Measurements from ENCODE around the gene ALG12.

Gene ALG12

DNA sequence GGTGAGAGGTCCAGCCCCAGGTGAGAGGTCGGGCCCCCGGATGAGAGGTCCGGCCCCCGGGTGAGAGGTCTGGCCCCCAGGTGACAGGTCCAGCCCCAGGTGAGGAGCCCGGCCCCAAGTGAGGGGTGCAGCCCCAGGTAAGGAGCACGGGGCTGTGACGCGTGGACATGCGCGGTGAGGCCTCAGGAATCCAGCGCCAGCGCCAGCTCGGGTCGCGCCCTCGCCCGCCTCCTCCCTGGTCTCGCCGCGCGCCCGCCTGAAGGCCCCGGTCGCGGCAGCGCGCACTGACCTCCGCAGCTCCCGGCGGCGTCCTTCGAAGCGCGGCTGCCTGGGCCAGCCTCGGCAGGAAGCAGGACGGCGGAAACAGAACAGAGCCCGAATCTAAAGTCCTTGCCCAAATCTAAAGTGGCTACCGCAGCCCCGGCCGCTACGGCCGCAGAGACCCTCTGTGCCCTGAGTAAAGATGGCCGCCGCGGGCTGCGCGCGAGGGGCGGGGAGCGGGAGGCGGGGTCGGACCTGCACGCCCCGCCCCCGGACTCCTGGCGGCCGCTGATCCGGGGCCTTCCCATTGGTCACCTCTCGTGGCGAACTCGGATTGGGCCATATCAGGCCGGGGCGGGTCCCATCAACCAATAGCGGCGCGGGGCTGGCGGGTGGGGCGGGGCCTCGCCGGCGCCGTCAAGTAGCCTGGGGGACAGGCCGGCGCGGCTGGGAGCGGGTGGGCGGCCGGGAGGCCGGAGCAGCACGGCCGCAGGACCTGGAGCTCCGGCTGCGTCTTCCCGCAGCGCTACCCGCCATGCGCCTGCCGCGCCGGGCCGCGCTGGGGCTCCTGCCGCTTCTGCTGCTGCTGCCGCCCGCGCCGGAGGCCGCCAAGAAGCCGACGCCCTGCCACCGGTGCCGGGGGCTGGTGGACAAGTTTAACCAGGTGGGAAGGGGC lies at the start of gene ALG12, which contains the start of gene CRELD2:
Gene ALG12, minus strand, starts transcription at position 465 of the 937 bp plus-strand sequence. CDS start 4,673 bp downstream, outside the sequence.
Gene CRELD2, plus strand, starts transcription at position 661 of the 937 bp plus-strand sequence. Its CDS starts 136 bp downstream, at position 797.
- DNase-seq (ENCODE audit: low read depth in 1 of 2, low spot score in 1 of 2): peak; percentile 92 to 97

DNA sequence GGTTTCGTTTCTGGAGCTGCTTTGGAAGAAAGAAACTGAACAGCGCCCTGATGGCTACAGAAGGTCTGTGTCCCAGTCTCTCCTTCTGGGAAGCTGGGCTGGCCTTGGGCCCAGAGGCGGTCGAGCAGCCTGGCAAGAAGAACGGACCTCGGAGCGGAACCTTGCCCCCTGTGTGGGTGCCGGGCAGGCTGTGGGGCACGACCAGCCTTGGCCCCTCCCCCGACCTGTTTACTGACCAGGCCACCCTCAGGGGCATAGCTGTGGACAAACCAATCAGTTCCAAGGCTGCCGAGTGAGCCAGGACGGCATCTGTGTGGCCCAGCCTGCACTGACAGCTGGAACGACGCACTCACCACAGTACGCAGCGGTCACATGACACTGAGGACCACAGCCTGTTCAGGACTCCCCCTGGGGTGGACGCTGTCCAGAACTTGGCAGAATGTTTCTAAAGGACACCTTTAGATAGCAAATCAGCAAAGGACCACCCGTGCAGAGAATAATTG lies 49.5 kb upstream of the ALG12 start:
- DNase-seq (ENCODE audit: low read depth in 1 of 2, low spot score in 1 of 2): no peak

DNA sequence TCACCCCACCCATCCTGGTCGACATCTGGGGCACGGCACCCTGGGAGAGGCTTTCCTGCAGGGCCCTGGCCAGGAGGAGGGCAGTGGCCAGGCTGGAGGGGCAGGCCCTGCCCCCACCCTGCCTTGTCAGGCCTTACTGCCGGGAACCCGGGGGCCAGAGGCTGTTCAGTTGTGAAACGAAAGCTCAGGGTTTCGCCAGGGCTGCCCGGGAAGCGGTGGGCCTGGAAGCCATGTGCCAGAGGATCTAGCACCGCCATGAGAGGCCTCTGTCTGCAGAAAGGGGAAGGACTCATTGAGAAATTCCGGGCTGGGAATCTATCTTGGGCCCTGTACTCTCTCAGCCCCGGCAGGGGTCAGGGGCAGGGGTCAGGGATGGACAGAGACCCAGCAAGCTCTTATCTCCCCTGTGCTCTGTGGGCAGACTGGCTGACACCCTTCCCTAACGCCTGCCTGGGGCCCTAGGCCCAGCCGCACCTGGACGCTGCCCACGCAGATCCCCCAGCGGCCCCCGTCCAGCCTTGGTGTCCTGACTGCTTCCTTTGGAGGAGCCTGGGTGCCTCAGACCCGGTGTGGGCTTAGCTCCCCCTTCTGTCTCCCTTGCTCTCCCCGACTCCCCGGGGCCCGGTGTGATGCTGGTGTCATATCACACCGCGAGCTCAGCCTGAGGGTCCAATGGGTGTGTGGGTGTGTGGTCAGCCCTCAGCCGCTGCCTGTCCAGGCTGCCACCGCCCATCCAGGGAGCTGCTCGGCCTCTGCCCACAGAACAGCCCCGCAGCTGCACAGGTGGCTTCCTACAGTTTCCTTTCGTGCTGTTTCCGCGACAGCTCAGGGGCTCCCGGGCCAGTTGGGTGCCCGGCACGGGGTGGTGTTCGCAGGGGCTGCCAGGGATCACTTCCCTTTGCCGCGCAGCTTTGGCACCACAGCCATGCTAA lies 48.8 kb upstream of the ALG12 start:
- peak in 1 of 2 donors; percentile 3 for DNase-seq (ENCODE audit: low read depth in 1 of 2, low spot score in 1 of 2)

DNA sequence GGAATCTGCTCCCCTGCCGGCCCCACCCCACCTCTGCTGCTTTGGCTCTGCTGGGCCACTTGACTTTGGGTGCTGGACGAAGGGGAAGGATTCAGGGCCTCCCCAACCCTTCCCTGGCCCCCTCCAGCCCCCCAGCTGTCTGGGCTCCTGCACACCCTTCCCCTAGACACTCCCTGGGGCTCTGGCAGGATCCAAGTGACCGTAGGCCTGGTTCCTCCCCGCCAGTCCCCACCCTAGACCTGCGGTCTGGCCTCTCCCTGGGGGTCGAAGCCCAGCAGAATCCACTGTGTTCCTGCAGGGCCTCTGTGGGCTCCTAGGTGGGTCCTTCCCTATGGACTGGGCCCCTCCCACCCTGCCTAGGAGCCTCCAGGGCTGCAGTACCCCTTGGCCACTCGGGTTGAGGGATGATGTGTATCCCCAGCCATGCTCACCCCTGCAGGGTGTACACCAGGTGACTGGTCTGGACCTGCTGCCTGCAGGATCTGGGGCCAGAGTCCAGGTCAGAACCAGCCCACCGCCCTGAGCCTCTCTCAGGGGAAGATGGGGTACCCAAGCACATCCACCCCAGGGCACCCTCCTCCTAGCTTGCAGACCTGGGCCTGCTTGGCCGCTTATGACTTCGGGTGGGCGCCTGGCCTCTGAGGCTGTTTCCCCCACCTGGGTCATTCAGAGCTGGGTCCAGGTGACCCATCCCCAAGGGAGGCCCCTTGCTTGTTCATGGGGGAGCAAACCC lies 48.0 kb upstream of the ALG12 start:
- DNase-seq (ENCODE audit: low read depth in 1 of 2, low spot score in 1 of 2): peak in 1 of 2 donors; percentile 3

DNA sequence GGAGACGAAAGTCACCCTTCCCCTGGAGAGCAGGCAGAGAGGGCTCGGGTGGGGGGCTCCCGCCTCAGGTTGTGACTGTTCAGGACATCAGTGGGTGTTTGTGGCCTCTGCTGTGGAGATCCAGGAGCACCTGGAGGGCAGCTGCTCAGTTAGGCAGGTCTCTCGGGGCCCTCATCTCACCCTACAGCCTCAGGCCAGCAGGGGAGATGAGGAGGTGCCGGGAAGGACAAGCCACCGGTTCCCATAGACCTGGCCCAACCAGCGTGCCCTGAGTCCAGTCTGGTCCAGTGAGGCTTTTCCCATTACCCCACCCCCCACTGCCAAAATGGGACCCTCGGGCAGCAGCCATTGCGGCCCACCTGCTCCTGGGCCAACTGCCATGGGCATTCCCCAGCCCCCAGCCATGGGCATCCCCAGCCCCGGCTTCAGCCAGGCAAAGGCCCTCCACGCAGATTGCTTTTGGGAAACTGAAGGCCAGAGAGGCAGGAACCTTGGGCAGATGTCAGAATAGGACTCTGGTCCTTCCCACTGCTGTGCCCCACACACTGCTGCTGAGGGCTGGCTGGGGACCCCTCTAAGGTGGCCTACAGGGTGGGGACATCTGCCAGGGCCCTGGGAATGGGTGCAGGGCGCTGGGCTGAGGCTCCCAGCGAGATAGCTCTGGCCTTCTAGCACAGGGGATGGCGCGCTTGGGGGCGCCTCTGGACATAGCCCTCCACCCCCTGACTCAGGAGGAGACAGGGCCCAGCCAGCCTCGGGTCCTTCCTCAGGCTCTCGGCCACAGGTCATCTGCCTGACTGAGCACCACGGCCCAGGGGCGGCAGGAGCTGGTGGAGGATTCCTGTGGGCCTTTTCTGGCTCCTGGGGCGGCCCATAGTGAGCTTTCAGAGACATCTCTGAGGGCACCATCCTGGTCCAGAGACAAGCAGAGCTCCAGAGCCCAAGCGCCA lies 47.1 kb upstream of the ALG12 start:
- peak in 1 of 2 donors; percentile 4 for DNase-seq (ENCODE audit: low read depth in 1 of 2, low spot score in 1 of 2)

DNA sequence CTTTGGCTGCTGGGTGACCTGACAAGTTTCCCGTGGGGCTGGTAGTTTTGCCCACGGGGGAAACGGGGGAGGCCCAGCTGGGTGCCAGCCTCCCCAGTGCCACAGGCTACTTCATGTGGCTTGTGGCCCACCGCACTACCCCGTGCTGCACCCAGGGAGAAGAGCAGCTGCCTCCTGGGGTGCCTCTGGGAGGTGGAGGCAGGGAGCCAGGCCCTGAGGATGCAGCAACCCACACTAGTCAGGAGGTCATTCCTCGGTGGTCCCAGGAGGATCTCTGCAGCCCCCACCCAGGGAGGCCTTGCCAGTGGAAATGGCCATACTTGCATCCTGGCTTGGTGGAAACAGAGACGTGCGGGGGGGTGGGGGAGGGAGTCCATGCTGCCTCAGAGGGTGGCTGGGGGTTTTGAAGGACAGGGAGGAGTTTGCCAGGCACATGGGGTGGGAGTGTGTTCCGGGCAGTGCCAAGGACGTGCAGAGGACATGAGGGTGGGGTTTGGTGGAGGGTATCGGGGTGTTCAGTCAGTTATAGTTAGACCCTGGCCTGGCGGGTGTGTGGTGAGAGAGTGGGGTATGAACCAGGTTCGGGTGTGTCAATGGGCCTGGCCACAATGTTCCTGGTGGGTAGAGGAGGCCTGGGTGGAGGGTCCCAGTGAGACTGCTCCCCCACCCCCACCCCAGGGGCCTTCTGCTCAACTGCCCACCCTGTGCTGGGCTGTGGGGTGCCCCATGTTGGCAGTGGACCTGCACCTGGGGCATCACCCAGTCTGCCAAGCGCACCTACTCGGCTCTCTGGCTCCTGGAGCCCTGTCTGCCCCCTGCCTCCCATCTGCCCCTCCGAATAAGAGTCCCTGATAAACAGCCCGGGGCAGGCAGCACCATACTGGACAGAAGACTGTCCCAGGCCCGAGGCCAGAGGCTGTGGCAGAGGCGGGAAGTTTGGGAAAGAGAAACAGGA lies 46.2 kb upstream of the ALG12 start:
- peak in 1 of 2 donors; percentile 3 for DNase-seq (ENCODE audit: low read depth in 1 of 2, low spot score in 1 of 2)

DNA sequence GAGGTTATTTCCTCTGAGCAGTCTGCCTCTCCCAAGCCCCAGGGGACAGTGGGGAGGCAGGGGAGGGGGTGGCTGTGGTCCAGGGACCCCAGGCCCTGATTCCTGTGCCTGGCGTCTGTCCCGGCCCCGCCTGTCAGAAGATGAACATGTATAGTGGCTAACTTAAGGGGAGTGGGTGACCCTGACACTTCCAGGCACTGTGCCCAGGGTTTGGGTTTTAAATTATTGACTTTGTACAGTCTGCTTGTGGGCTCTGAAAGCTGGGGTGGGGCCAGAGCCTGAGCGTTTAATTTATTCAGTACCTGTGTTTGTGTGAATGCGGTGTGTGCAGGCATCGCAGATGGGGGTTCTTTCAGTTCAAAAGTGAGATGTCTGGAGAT lies 45.4 kb upstream of the ALG12 start:
- no peak for DNase-seq (ENCODE audit: low read depth in 1 of 2, low spot score in 1 of 2)

DNA sequence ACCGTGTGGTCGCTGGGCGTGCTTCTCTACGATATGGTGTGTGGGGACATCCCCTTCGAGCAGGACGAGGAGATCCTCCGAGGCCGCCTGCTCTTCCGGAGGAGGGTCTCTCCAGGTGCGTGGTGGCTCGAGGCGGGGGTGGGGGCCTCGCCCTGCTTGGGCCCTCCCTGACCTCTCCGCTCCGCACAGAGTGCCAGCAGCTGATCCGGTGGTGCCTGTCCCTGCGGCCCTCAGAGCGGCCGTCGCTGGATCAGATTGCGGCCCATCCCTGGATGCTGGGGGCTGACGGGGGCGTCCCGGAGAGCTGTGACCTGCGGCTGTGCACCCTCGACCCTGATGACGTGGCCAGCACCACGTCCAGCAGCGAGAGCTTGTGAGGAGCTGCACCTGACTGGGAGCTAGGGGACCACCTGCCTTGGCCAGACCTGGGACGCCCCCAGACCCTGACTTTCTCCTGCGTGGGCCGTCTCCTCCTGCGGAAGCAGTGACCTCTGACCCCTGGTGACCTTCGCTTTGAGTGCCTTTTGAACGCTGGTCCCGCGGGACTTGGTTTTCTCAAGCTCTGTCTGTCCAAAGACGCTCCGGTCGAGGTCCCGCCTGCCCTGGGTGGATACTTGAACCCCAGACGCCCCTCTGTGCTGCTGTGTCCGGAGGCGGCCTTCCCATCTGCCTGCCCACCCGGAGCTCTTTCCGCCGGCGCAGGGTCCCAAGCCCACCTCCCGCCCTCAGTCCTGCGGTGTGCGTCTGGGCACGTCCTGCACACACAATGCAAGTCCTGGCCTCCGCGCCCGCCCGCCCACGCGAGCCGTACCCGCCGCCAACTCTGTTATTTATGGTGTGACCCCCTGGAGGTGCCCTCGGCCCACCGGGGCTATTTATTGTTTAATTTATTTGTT lies 44.8 kb upstream of the ALG12 start:
- peak in 1 of 2 donors; percentile 4 for DNase-seq (ENCODE audit: low read depth in 1 of 2, low spot score in 1 of 2)

DNA sequence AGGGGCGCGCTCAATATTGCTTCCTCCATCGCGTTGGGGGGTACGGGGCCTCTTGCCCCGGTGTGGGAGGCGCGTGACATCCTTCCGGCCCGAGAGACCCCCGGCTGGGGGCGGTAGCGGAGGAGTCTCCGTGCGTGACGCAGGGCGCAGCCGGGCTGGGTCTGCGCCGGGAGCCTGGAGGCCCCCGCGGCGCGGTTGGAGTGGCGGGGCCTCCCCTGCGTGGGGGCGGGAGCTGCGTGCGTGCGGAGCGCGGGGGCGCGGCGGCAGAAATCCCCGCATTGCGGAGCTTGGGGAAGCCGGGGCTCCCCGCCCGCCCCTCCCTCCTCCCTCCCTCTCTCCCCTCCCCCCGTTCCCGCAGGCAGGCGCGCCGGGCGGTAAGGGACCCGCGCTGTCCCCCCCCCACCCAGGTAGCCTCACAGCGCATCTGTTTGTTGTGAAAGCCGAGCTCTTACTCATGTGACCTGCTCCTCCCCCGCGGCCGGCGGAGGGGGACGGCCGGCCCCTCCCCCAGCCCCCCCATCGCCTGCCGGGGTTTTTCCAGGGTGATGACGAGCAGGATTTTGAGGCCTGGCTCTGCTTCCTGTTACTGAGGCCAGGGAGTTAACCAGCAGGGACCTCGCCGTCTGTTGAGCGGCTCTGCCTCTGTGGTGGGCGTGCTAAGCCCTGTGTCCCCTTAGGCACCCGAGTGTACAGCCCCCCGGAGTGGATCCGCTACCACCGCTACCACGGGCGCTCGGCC lies 43.9 kb upstream of the ALG12 start:
- peak; percentile 55 to 81 for DNase-seq (ENCODE audit: low read depth in 1 of 2, low spot score in 1 of 2)

DNA sequence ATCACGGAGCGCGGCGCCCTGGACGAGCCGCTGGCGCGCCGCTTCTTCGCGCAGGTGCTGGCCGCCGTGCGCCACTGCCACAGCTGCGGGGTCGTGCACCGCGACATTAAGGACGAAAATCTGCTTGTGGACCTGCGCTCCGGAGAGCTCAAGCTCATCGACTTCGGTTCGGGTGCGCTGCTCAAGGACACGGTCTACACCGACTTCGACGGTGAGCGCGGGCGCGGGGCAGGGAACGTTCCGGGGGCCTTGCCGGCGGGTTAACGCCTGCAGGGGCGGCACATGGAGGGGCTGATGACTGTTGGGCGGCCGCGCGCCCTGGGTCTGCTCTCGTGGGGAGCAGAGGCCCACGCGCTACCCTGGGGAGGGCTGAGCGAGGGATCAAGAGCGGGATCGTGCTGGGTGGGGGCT lies 43.4 kb upstream of the ALG12 start:
- DNase-seq (ENCODE audit: low read depth in 1 of 2, low spot score in 1 of 2): peak in 1 of 2 donors; percentile 7

DNA sequence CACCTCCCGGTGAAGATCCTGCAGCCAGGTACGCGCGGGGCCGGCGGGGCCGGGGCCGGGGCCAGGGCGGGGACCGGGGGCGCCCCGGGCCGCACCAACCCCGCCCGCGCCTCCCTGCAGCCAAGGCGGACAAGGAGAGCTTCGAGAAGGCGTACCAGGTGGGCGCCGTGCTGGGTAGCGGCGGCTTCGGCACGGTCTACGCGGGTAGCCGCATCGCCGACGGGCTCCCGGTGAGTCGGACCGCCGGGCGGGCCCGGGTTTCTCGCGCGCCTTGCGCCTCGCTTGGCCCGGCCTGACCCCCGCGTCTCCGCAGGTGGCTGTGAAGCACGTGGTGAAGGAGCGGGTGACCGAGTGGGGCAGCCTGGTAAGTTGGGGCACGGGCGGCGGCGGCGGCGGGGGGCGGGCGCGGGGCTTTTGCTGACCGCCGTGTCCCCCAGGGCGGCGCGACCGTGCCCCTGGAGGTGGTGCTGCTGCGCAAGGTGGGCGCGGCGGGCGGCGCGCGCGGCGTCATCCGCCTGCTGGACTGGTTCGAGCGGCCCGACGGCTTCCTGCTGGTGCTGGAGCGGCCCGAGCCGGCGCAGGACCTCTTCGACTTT lies 42.9 kb upstream of the ALG12 start:
- no peak for DNase-seq (ENCODE audit: low read depth in 1 of 2, low spot score in 1 of 2)

DNA sequence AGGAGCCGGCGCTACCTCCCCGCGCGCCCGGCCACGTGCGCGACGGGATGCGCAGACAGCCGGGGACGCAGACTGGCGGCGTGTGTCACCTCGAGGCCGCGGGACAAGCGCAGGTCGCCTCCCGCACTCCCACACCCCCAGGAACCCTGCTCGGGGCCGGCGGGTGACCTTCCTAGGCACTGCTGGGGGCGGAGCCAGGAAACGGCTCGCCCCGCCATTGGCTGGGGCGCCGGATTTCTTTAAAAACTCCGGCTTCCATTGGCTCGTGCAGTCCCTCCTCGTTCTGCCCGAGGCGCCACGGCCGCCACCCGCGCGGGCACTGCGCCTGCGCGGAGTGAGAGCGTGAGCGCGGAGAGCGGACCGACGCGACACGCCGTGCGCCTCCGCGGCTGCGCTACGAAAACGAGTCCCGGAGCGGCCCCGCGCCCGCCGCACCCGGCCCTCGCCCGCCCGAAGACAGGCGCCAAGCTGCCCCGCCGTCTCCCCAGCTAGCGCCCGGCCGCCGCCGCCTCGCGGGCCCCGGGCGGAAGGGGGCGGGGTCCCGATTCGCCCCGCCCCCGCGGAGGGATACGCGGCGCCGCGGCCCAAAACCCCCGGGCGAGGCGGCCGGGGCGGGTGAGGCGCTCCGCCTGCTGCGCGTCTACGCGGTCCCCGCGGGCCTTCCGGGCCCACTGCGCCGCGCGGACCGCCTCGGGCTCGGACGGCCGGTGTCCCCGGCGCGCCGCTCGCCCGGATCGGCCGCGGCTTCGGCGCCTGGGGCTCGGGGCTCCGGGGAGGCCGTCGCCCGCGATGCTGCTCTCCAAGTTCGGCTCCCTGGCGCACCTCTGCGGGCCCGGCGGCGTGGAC lies 42.1 kb upstream of the ALG12 start, which contains the start of gene PIM3:
Gene PIM3, plus strand, starts transcription at position 614 of the 846 bp plus-strand sequence. Its CDS starts 176 bp downstream, at position 790.
- peak; percentile 75 to 90 for DNase-seq (ENCODE audit: low read depth in 1 of 2, low spot score in 1 of 2)

DNA sequence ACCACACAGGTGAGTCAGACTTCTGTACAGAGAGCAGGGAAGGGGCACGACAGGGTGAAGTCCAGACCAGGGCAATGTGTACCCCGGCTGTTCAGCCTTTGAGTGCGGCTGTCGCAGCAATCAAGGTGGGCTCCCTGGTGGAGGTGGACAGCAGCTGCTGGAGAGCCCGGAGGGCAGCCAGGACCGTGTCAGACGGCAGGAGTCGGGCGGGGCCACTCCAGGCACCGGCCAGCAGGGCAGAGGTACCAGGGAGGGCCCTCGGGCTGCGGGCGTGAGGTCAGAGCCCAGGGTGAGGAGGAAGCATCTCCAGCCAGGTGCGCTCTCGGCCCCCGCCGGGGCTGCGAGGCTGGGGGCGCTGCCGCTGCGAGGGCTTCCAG lies 41.5 kb upstream of the ALG12 start:
- no peak for DNase-seq (ENCODE audit: low read depth in 1 of 2, low spot score in 1 of 2)

DNA sequence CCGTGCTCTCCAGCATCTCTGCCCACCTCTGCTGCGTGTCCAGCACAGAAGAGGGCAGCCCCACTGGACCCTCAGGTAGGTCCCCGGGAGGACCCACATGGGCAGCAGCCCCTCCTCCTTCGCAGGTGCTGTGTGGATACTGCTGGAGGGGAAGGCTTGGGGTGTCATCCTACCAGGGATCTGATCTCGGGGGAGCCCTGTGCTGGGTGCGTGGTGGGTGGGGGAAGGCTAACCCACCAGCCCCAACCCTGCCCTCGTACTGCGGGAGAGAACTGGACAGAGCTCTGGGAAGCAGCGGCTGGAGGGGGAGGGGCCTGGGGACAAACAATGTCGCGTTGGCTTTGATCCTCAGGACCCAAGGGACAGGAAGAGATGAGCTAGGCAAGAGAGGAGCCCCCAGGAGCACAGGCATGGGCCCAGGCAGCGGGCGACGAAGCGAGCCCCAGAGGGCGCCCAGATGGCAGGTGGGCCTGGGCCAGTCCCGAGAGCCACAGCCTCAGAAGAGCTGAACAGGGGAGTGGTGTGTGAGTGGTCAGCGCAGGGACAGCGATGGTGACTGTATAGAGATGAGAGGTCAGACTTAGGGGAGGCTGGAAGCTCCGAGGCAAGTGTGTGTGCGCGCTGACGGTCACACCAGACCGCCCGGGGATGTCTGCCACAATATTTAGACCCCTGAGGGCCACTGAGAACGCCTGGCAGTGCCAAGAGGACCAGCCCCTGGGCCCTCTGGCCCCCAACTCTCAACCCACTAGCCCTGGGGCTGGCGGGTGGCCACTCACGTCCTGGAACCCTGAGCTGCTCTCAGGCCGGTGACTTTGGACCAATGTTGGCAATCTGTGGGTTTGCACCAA lies 40.9 kb upstream of the ALG12 start:
- no peak for DNase-seq (ENCODE audit: low read depth in 1 of 2, low spot score in 1 of 2)
